Eye (tissue), 1 donor: ENCODE results near the gene CALR3.
"Not testable (repeated sequence)": the region's sequence is repeated elsewhere in the genome, so short reads cannot be mapped to it uniquely, and the experiment has no call there.

ENCODE experiments used
- DNase-seq: peaks from one replicate; pipeline ENCODE4 v3.0.0-alpha.2; 2015

The CALR3 gene

GRCh38 chr19:16524991-16525734, 29.2 kb upstream of the CALR3 start:
- DNase-seq: no peak

GRCh38 chr19:16522559-16523377, 26.8 kb upstream of the CALR3 start:
- DNase-seq: no peak

DNA sequence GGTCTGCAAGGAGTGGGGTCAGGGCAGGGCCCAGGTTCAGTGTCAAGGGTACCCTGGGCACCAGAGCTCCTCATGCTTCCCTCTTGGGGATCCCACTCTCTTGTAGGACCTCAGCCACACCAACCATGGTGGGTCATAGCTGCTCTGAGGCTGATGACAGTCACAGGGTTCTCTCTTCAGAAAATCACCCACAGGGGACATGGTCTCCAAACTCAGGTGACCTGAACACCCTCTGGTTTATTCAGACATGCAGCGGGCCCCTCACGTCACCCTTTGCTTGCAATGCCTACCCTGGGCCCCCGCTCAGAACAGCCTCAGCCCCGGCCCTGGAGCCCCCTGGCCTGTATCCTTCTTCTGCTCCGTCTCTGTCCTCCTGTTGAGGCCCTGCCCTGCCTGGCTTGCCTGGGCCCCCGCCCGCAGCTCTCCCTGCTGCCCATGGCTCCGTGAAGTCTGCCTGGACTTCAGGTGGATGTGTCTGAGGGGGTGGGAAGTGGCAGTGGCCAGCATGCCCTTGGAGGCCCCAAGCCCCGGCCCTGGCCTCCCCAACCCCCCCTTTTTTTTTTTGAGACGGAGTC, 25.8 kb upstream of the CALR3 start:
- DNase-seq: no peak

- no peak for DNase-seq
These were observed 25.1 kb upstream of the CALR3 start for GRCh38 chr19:16520986-16521624.

DNA sequence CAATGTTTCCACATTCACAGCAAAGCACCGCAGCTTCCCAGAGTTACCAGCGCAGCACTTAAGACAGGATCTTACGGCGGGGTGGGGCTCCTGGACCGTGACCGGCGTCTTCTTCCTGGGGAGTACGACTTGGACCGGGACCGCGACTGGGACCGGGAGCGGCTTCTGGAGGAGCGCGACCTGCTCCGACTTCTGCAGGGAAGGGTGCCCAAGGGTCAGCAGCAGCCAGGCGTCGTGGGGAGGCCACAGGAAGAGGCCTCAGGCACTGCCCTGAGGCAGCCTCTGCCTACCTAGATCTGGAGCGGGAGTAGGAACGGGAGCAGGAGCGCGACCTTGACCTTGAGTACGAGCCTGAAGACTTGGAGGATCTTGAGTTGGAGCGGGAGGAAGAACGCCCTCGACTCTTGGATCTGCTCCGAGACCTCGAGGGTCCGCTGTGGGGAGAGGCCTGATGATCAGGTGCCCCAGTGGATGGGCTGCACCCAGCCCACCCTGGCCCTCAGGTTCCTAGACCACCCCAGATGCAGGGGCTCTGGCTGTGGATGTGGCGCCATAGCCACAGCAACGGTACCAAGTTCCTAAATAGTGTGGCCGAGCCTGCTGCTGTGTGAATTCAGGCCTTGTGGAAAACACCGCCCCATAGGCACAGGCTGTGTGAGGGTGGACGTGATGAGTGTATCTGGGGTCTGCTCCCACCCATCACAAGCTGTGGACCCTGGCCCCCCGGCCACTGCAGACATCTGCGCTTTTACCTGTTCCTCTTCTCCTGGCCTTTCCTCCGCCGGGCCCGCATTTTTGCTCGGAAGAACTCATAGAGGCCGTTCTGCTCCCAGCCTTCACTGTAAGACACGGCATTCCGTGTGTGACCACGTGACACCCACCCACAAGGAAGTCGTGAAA, 24.4 kb upstream of the CALR3 start:
- no peak for DNase-seq

GRCh38 chr19:16519230-16519687, 23.3 kb upstream of the CALR3 start:
- DNase-seq: no peak

GRCh38 chr19:16518483-16519229, 22.7 kb upstream of the CALR3 start:
- no peak for DNase-seq

GRCh38 chr19:16518061-16518460, 22.1 kb upstream of the CALR3 start:
- DNase-seq: no peak

GRCh38 chr19:16516923-16517610, 21.1 kb upstream of the CALR3 start:
- DNase-seq: no peak

GRCh38 chr19:16516381-16516780, 20.4 kb upstream of the CALR3 start:
- no peak for DNase-seq

- no peak for DNase-seq
These were observed 18.5 kb upstream of the CALR3 start for GRCh38 chr19:16514383-16515019.

DNA sequence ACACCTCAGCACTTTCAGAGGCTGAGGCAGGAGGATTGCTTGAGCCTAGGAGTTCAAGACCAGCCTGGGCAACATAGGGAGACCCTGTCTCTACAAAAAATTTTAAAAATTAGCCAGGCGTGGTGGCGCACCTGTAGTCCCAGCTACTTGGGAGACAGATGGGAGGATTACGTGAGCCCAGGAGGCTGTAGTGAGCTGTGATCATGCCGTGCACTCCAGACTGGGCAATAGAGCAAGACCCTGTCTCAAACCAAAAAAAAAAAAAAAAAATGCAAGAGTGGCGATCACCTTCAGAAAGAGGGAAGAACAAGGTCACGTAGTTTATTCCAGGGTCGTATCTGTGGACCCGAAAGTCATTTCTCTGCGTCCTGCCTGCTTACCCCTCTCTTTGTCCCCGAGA, 16.6 kb upstream of the CALR3 start:
- DNase-seq: not testable (repeated sequence)

GRCh38 chr19:16509141-16510061, 13.4 kb upstream of the CALR3 start:
- DNase-seq: peak; percentile 10

DNA sequence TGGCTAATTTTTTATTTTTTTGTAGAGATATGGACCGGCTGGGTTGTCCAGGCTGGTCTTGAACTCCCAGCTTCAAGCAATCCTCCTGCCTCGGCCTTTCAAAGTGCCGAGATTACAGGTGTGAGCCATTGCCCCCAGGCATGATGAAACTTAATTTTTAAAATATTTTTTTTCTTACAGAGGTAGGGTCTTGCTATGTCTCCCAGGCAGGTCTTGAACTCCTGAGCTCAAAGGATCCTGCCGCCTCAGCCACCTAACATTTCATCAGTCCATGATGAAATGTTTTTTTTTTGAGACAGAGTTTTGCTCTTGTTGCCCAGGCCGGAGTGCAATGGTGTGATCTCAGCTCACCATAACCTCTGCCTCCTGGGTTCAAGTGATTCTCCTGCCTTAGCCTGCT, 12.6 kb upstream of the CALR3 start:
- no peak for DNase-seq

GRCh38 chr19:16506961-16507360, 11.0 kb upstream of the CALR3 start:
- no peak for DNase-seq

DNA sequence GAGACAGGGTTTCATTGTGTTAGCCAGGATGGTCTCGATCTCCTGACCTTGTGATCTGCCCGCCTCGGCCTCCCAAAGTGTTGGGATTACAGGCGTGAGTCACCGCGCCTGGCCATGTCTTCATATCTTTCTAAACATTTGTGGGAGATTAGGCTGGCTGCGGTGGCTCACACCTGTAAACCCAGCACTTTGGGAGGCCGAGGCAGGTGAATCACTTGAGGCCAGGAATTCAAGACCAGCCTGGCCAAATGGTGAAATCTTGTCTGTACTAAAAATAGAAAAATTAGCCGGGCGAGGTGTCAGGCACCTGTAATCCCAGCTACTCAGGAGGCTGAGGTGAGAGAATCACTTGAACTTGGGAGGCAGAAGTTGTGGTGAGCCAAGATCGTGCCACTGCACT, 10.2 kb upstream of the CALR3 start:
- not testable (repeated sequence) for DNase-seq

- no peak for DNase-seq
These were observed 8.3 kb upstream of the CALR3 start for GRCh38 chr19:16504271-16504670.

- no peak for DNase-seq
These were observed 1.9 kb upstream of the CALR3 start for GRCh38 chr19:16497837-16498236.

DNA sequence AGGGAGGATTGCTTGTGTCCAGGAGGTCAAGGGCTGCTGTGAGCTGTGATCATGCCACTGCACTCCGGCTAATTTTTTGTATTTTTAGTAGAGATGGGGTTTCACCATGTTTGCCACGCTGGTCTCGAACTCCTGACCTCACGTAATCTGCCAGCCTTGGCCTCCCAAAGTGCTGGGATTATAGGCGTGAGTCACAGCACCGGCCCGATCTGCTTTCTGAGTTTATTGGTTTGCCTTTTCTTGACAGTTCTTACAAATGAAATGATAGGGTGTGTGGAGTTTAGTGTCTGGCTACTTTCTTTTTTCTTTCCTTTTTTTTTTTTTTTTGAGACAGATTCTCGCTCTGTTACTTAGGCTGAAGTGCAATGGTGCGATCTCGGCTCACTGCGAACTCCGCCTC, 1.1 kb upstream of the CALR3 start:
- no peak for DNase-seq
